H9 (cell line): ENCODE measurements around the gene ADGRA1. TPM values are rescaled to one million over a fixed set of nuclear protein-coding genes. Genes with fewer than 3 reads are reported as not detected.

ENCODE experiments used
- DNase-seq: peaks from one replicate; pipeline ENCODE4 v3.0.0-alpha.2; 2017
- H2AFZ ChIP-seq: one replicate; pipeline ENCODE4 v1.6.1; 2013; ENCODE audit warnings: mild to moderate bottlenecking, low read length, control low read depth, moderate library complexity
- H2AK5ac ChIP-seq: 2 replicates; pipeline ENCODE4 v1.6.1; 2013; ENCODE audit warnings: low read length, control low read depth, mixed read lengths; ENCODE audit not compliant: insufficient read length
- H2BK120ac ChIP-seq: one replicate; pipeline ENCODE4 v1.6.1; 2013; ENCODE audit warnings: low read depth, mild to moderate bottlenecking, low read length, control low read depth, inconsistent platforms; ENCODE audit not compliant: poor library complexity, severe bottlenecking
- H2BK12ac ChIP-seq: 2 replicates; pipeline ENCODE4 v1.6.1; 2013; ENCODE audit warnings: low read length, control low read depth, mixed read lengths, low read depth; ENCODE audit not compliant: insufficient read length
- H2BK15ac ChIP-seq: 2 replicates; pipeline ENCODE4 v1.6.1; 2013; ENCODE audit warnings: low read depth, low read length, control low read depth
- H2BK20ac ChIP-seq: one replicate; pipeline ENCODE4 v1.6.1; 2013; ENCODE audit warnings: low read depth, mild to moderate bottlenecking, low read length, control low read depth, inconsistent platforms; ENCODE audit not compliant: poor library complexity, severe bottlenecking
- H2BK5ac ChIP-seq: 2 replicates; pipeline ENCODE4 v1.6.1; 2013; ENCODE audit warnings: low read length, control low read depth, mixed read lengths; ENCODE audit not compliant: insufficient read length
- H3K14ac ChIP-seq: 2 replicates; pipeline ENCODE4 v1.6.1; 2013; ENCODE audit warnings: low read length, control low read depth; ENCODE audit not compliant: insufficient read depth
- H3K18ac ChIP-seq: 2 replicates; pipeline ENCODE4 v1.6.1; 2013; ENCODE audit warnings: low read depth, mild to moderate bottlenecking, mixed read lengths, low read length, control low read depth; ENCODE audit not compliant: insufficient read length
- H3K23ac ChIP-seq: 2 replicates; pipeline ENCODE4 v1.6.1; 2013; ENCODE audit warnings: low read length, control low read depth, mixed read lengths, low read depth; ENCODE audit not compliant: insufficient read length
- H3K23me2 ChIP-seq: 2 replicates; pipeline ENCODE4 v1.6.1; 2013; ENCODE audit warnings: low read depth, mild to moderate bottlenecking, mixed read lengths, low read length, control low read depth; ENCODE audit not compliant: insufficient read length, poor library complexity, severe bottlenecking
- H3K27ac ChIP-seq: 2 replicates; pipeline ENCODE4 v1.5.1; 2013; ENCODE audit warnings: low read length, control low read depth, mixed read lengths, low read depth; ENCODE audit not compliant: insufficient read length
- H3K27me3 ChIP-seq: 2 replicates; pipeline ENCODE4 v1.6.1; 2013; ENCODE audit warnings: low read length, control low read depth, inconsistent platforms; ENCODE audit not compliant: insufficient read depth
- H3K4ac ChIP-seq: 2 replicates; pipeline ENCODE4 v1.6.1; 2013; ENCODE audit warnings: low read depth, mild to moderate bottlenecking, control low read depth, inconsistent platforms, low read length, moderate library complexity
- H3K4me1 ChIP-seq: 2 replicates; pipeline ENCODE4 v1.6.1; 2013; ENCODE audit warnings: low read length, control low read depth, inconsistent platforms; ENCODE audit not compliant: insufficient read depth
- H3K4me2 ChIP-seq: 2 replicates; pipeline ENCODE4 v1.6.1; 2013; ENCODE audit warnings: low read length, control low read depth, mixed read lengths; ENCODE audit not compliant: insufficient read length, insufficient read depth
- H3K56ac ChIP-seq: 2 replicates; pipeline ENCODE4 v1.6.1; 2013; ENCODE audit warnings: low read depth, mild to moderate bottlenecking, mixed read lengths, low read length, control low read depth; ENCODE audit not compliant: insufficient read length
- H3K79me1 ChIP-seq: 2 replicates; pipeline ENCODE4 v1.6.1; 2013; ENCODE audit warnings: low read depth, mild to moderate bottlenecking, moderate library complexity, low read length, control low read depth, inconsistent platforms; ENCODE audit not compliant: insufficient read depth, poor library complexity, severe bottlenecking
- H3K79me2 ChIP-seq: 2 replicates; pipeline ENCODE4 v1.6.1; 2013; ENCODE audit warnings: low read length, control low read depth, inconsistent platforms; ENCODE audit not compliant: insufficient read depth
- H3K9ac ChIP-seq: 2 replicates; pipeline ENCODE4 v1.6.1; 2013; ENCODE audit warnings: low read length, control low read depth, mixed read lengths; ENCODE audit not compliant: insufficient read length; ENCODE audit errors: extremely low read depth
- H3K9me3 ChIP-seq: one replicate; pipeline ENCODE4 v1.6.1; 2013; ENCODE audit warnings: low read depth, low read length, inconsistent platforms; ENCODE audit not compliant: control insufficient read depth
- H3T11ph ChIP-seq: one replicate; pipeline ENCODE4 v1.6.1; 2013; ENCODE audit warnings: mild to moderate bottlenecking, low read length, control low read depth, inconsistent platforms
- H4K20me1 ChIP-seq: one replicate; pipeline ENCODE4 v1.6.1; 2013; ENCODE audit not compliant: control insufficient read depth, insufficient read length, insufficient read depth
- H4K5ac ChIP-seq: 2 replicates; pipeline ENCODE4 v1.6.1; 2013; ENCODE audit warnings: low read depth, mild to moderate bottlenecking, mixed read lengths, low read length, control low read depth; ENCODE audit not compliant: insufficient read length
- H4K8ac ChIP-seq: replicated peaks from 2 replicates; pipeline ENCODE4 v1.6.1; 2013; ENCODE audit warnings: low read length, control low read depth, mixed read lengths, low read depth; ENCODE audit not compliant: insufficient read length
- H4K91ac ChIP-seq: 2 replicates; pipeline ENCODE4 v1.6.1; 2013; ENCODE audit warnings: low read depth, mild to moderate bottlenecking, moderate library complexity, mixed read lengths, low read length, control low read depth; ENCODE audit not compliant: insufficient read length
- H3K27ac Mint-ChIP-seq, 3 experiments: 2 replicates in 2 of 3; 3 replicates in 1 of 3; pipeline ENCODE4 v1.8.0; 2020 to 2021; ENCODE audit warnings: mixed read lengths in 3 of 3, mild to moderate bottlenecking in 1 of 3, moderate library complexity in 1 of 3
- H3K27me3 Mint-ChIP-seq: 2 replicates; pipeline ENCODE4 v1.8.0; 2021; ENCODE audit warnings: low read depth, mild to moderate bottlenecking, moderate library complexity, mixed read lengths
- H3K36me3 Mint-ChIP-seq, 3 experiments: 2 replicates in 2 of 3; 3 replicates in 1 of 3; pipeline ENCODE4 v1.8.0; 2020 to 2021; ENCODE audit warnings: low read depth in 3 of 3, mixed read lengths in 3 of 3; ENCODE audit not compliant: insufficient read depth in 1 of 3
- H3K4me1 Mint-ChIP-seq, 2 experiments: 2 replicates each; pipeline ENCODE4 v1.8.0; 2020; ENCODE audit warnings: mixed read lengths in 2 of 2
- H3K4me3 Mint-ChIP-seq, 2 experiments: 2 replicates in 1 of 2; 3 replicates in 1 of 2; pipeline ENCODE4 v1.8.0; 2020 to 2021; ENCODE audit warnings: mild to moderate bottlenecking in 2 of 2, mixed read lengths in 2 of 2, moderate library complexity in 1 of 2
- H3K9me3 Mint-ChIP-seq, 2 experiments: 2 replicates in 1 of 2; 3 replicates in 1 of 2; pipeline ENCODE4 v1.8.0; 2020; ENCODE audit warnings: mild to moderate bottlenecking in 2 of 2, mixed read lengths in 2 of 2, moderate library complexity in 1 of 2
- WGBS: extraction: QIAGEN DNeasy Blood & Tissue Kit; methylation state at CpG from one replicate; pipeline ENCODE4 v1.1.7; 2013; ENCODE audit warnings: missing lambda C conversion rate, low lambda C conversion rate, mixed read lengths; ENCODE audit not compliant: insufficient read length; ENCODE audit errors: extremely low coverage; 5-methylcytosine and 5-hydroxymethylcytosine counted together
- long read RNA-seq: library from polyadenylated mRNA; unstranded; transcript quantifications from one replicate; pipeline ENCODE4 v2.0.0, GENCODE V29; 2020
- total RNA-seq: library from RNA; stranded (reverse); gene quantifications from 2 replicates; pipeline ENCODE4 v1.2.1, GENCODE V29; 2021
- TF ChIP-seq, protein P1 (sequence below): fragments of 200-600 bp; sonication (generic); conservative IDR thresholded peaks from 3 replicates; pipeline ENCODE4 v1.8.0; 2021; ENCODE audit warnings: antibody characterized with exemption, mild to moderate bottlenecking

ADGRA1 gene, protein sequence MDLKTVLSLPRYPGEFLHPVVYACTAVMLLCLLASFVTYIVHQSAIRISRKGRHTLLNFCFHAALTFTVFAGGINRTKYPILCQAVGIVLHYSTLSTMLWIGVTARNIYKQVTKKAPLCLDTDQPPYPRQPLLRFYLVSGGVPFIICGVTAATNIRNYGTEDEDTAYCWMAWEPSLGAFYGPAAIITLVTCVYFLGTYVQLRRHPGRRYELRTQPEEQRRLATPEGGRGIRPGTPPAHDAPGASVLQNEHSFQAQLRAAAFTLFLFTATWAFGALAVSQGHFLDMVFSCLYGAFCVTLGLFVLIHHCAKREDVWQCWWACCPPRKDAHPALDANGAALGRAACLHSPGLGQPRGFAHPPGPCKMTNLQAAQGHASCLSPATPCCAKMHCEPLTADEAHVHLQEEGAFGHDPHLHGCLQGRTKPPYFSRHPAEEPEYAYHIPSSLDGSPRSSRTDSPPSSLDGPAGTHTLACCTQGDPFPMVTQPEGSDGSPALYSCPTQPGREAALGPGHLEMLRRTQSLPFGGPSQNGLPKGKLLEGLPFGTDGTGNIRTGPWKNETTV
- total RNA-seq: 0.11 and 0.13 TPM in 2 replicates
- long read RNA-seq, full-length matches to known transcripts: 1 of 1 reads
- long read RNA-seq, partial matches to known transcripts: 0 of 1 reads
- long read RNA-seq, other reads (novel, unspliced or antisense): 0 of 1 reads

- DNase-seq: peak; percentile 67
- no peak within 1 kb of the TSS for H2BK20ac ChIP-seq
- H3K4me1 ChIP-seq: no peaks in the 10 kb centered on the region
- Mint-ChIP-seq H3K27me3 (peaks cover 73% of the 10 kb centered on the region), H3K36me3 (no peaks in the 10 kb centered on the region; a peak in 1 of 7 replicates), H3K4me3 (peak within 1 kb of the TSS; percentile 55 to 78), H3K4me1 (peaks cover 2 to 10% of the 10 kb centered on the region in 2 experiments; a peak in 3 of 4 replicates), H3K27ac (no peak within 1 kb of the TSS), H3K9me3 (no peaks in the 10 kb centered on the region)
- H2BK12ac ChIP-seq: no peak within 1 kb of the TSS
- peaks cover 18% of the 10 kb centered on the region for H3K27me3 ChIP-seq
- H3K4ac ChIP-seq: no peak within 1 kb of the TSS
- H3K79me1 ChIP-seq: no peaks in the 10 kb centered on the region
- H3T11ph ChIP-seq: no peak within 1 kb of the TSS
- H3K9ac ChIP-seq: no peak within 1 kb of the TSS
- no peaks in the 10 kb centered on the region for H3K79me2 ChIP-seq
- no peak within 1 kb of the TSS; the same call in 1 of the 2 replicates for H3K14ac ChIP-seq
- H3K23me2 ChIP-seq: peaks cover 9% of the 10 kb centered on the region
- H2BK5ac ChIP-seq: no peak within 1 kb of the TSS
- no peak within 1 kb of the TSS for H2AFZ ChIP-seq
- H3K27ac ChIP-seq: no peak within 1 kb of the TSS
- H2BK15ac ChIP-seq: no peak within 1 kb of the TSS
- no peak within 1 kb of the TSS for H4K8ac ChIP-seq
- H4K20me1 ChIP-seq: no peaks in the 10 kb centered on the region
- no peak within 1 kb of the TSS for H2BK120ac ChIP-seq
- H4K91ac ChIP-seq: no peak within 1 kb of the TSS
- no CpG with 5 or more reads among the region's 72 CpGs for WGBS
- no peak within 1 kb of the TSS for H2AK5ac ChIP-seq
- H3K23ac ChIP-seq: no peak within 1 kb of the TSS
- TF ChIP-seq, protein P1, sequence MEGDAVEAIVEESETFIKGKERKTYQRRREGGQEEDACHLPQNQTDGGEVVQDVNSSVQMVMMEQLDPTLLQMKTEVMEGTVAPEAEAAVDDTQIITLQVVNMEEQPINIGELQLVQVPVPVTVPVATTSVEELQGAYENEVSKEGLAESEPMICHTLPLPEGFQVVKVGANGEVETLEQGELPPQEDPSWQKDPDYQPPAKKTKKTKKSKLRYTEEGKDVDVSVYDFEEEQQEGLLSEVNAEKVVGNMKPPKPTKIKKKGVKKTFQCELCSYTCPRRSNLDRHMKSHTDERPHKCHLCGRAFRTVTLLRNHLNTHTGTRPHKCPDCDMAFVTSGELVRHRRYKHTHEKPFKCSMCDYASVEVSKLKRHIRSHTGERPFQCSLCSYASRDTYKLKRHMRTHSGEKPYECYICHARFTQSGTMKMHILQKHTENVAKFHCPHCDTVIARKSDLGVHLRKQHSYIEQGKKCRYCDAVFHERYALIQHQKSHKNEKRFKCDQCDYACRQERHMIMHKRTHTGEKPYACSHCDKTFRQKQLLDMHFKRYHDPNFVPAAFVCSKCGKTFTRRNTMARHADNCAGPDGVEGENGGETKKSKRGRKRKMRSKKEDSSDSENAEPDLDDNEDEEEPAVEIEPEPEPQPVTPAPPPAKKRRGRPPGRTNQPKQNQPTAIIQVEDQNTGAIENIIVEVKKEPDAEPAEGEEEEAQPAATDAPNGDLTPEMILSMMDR: no peak
- H3K18ac ChIP-seq: no peak within 1 kb of the TSS
- H3K56ac ChIP-seq: no peak within 1 kb of the TSS
- no peaks in the 10 kb centered on the region for H3K9me3 ChIP-seq
- no peak within 1 kb of the TSS for H4K5ac ChIP-seq
- peak within 1 kb of the TSS; percentile 27 for H3K4me2 ChIP-seq
These were observed at the start of gene ADGRA1 for GRCh38 chr10:133087679-133088178. ADGRA1 (plus strand) TSS chr10:133087924; CDS start chr10:133088910, 986 bp downstream.
